CD4-positive, CD25-positive, alpha-beta regulatory T cell (primary cell): ENCODE data around the gene PRKAR1B. TPM values are rescaled to one million over a fixed set of nuclear protein-coding genes. Genes with fewer than 3 reads are reported as not detected.

Experiments
- ATAC-seq, 2 donors: fragments of 150-1000 bp; cut with Tn5 transposase; one replicate each; pipeline ENCODE4 v1.10.0; 2021; ENCODE audit warnings: low read depth in 2 of 2, moderate number of reproducible peaks in 2 of 2, moderate library complexity in 1 of 2
- DNase-seq, 3 donors: peaks; one replicate each; pipeline versions ENCODE4 v3.0.0 to v3.0.0-alpha.2; 2012 to 2022; ENCODE audit warnings: mixed read lengths in 1 of 3
- H3K27ac ChIP-seq: one replicate; pipeline ENCODE4 v1.7.0; 2013; ENCODE audit warnings: mild to moderate bottlenecking, low read length; ENCODE audit not compliant: insufficient read depth, poor library complexity, severe bottlenecking
- H3K27me3 ChIP-seq: one replicate; pipeline ENCODE4 v1.7.0; 2013; ENCODE audit warnings: low read length; ENCODE audit not compliant: control insufficient read depth, insufficient read depth
- H3K36me3 ChIP-seq: one replicate; pipeline ENCODE4 v1.7.0; 2013; ENCODE audit warnings: mild to moderate bottlenecking, low read length, moderate library complexity; ENCODE audit not compliant: control insufficient read depth, insufficient read depth
- H3K4me1 ChIP-seq: 2 replicates; pipeline ENCODE4 v1.7.0; 2013; ENCODE audit warnings: mild to moderate bottlenecking, low read length; ENCODE audit not compliant: insufficient read depth, control insufficient read depth, poor library complexity, severe bottlenecking
- H3K4me3 ChIP-seq: one replicate; pipeline ENCODE4 v1.7.0; 2013; ENCODE audit warnings: low read depth, mild to moderate bottlenecking, low read length, moderate library complexity
- H3K9me3 ChIP-seq, 2 experiments: 1 replicate in 1 of 2; 2 replicates in 1 of 2; pipeline ENCODE4 v1.7.0; 2013; ENCODE audit warnings: low read length in 2 of 2, mild to moderate bottlenecking in 1 of 2, moderate library complexity in 1 of 2; ENCODE audit not compliant: control insufficient read depth in 2 of 2
- H3K27ac Mint-ChIP-seq, 3 donors: one replicate each; pipeline ENCODE4 v1.8.0; 2020 to 2022; ENCODE audit warnings: mild to moderate bottlenecking in 3 of 3, mixed read lengths in 3 of 3, moderate library complexity in 2 of 3
- H3K27me3 Mint-ChIP-seq: one replicate; pipeline ENCODE4 v1.8.0; 2022; ENCODE audit warnings: mild to moderate bottlenecking, mixed read lengths
- H3K36me3 Mint-ChIP-seq: one replicate; pipeline ENCODE4 v1.8.0; 2020; ENCODE audit warnings: mixed read lengths
- H3K4me1 Mint-ChIP-seq, 4 donors: one replicate each; pipeline ENCODE4 v1.8.0; 2020 to 2022; ENCODE audit warnings: mixed read lengths in 4 of 4, mild to moderate bottlenecking in 1 of 4
- H3K4me3 Mint-ChIP-seq, 4 donors: one replicate each; pipeline ENCODE4 v1.8.0; 2020 to 2022; ENCODE audit warnings: mild to moderate bottlenecking in 4 of 4, mixed read lengths in 4 of 4, moderate library complexity in 3 of 4
- H3K9me3 Mint-ChIP-seq, 7 donors: one replicate each; pipeline ENCODE4 v1.8.0; 2020 to 2022; ENCODE audit warnings: mixed read lengths in 7 of 7, mild to moderate bottlenecking in 3 of 7, moderate library complexity in 2 of 7
- polyA plus RNA-seq, 4 donors: library from polyadenylated mRNA; unstranded; fragments of 300-500 nt; fragmentation: Illumina TruSeq; gene quantifications; one replicate each; pipeline ENCODE4 v1.2.3, GENCODE V29; 2021
- total RNA-seq: library from RNA; stranded (reverse); gene quantifications from one replicate; pipeline ENCODE4 v1.2.3, GENCODE V29; 2022

Gene PRKAR1B
- total and polyA plus RNA-seq, 5 donors from 2014 or later: 4.9 to 12.5 (median 6.8) TPM

DNA sequence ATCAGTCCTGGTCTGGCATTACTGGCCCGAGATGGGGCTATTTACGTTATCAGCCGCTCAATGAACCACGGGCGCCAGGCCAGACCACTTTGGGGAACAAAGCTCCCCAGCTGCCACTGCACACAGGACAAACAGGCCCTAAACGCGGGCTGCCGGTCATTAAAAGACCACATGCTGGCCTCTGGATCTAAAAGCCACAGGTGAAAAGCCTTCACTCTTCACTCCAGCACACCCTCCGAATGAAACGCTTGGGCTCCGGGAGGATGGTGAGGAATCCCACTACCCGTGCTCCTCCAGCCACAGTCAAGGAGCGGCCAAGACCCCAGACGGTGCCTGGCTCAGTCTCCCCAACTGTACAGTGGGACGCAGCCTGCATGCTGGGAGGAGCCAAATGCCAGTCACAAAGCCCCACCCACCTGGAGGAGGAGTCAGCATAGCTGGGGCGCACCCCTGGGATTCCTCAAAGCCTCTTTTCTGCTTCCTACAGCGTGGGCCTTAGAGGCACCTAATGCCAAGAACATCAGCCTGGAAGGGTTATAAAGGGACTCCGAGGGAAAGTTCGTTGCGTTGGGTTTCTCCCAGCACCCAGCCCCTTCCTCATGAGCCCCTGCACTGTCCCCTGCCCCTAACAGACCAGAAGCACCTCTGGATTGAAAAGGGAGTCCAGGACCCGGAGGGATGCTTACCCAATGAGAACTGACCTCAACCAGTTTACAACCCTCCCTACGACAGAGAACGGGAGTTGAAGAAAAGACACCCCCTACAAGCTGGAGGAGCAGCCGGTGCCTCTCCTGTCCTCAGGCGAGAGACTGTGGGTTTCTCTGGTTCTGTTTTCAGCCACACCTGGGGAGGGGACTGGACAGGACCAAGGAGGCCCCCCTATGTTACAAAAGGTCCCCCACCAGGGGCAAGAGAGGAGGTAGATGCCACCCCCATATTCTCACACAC lies 212.2 kb downstream of the PRKAR1B start:
- peak overlapping the region in 1 of 3 donors; percentile 48 for H3K27ac Mint-ChIP-seq
- H3K4me1 Mint-ChIP-seq: peaks cover 0 to 11% (median 0%) of the 10 kb centered on the region in 4 donors
- H3K27me3 Mint-ChIP-seq: peaks cover 20% of the 10 kb centered on the region

DNA sequence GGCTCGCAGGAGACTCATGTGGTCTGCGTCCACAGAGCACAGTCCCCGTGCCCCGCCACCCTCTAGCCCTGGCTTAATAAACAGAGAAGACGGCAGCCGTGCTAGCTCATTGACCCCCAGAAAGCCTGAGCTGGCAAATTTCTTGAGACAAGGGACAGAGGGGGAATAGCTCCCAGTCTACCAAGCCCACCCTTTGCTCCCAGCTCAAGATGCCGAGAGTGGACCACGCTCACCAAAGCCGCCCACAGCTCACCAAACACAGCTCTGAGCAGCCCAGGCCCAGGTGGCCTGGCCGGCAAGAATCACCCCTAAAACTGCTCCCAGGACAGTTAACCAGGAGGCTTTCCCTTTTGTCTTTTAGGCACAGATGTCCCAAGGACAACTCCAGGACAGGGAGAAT lies 212.8 kb downstream of the PRKAR1B start:
- DNase-seq: no peak
- peaks cover 20% of the 10 kb centered on the region for H3K27me3 Mint-ChIP-seq

More for the DNA sequence above, 212.2 kb downstream of the PRKAR1B start:
- H3K9me3 ChIP-seq: no peaks in the 10 kb centered on the region
- H3K9me3 Mint-ChIP-seq: no peaks in the 10 kb centered on the region
- H3K36me3 Mint-ChIP-seq: no peaks in the 10 kb centered on the region
- no peak overlapping the region for H3K4me3 ChIP-seq
- no peak for DNase-seq
- H3K4me3 Mint-ChIP-seq: peak overlapping the region; percentile 22 to 76 (median 41)
- no peaks in the 10 kb centered on the region for H3K27me3 ChIP-seq
- peaks cover 23% of the 10 kb centered on the region for H3K4me1 ChIP-seq
- no peak overlapping the region for H3K27ac ChIP-seq
- ATAC-seq: no peak
- no peaks in the 10 kb centered on the region for H3K36me3 ChIP-seq

DNA sequence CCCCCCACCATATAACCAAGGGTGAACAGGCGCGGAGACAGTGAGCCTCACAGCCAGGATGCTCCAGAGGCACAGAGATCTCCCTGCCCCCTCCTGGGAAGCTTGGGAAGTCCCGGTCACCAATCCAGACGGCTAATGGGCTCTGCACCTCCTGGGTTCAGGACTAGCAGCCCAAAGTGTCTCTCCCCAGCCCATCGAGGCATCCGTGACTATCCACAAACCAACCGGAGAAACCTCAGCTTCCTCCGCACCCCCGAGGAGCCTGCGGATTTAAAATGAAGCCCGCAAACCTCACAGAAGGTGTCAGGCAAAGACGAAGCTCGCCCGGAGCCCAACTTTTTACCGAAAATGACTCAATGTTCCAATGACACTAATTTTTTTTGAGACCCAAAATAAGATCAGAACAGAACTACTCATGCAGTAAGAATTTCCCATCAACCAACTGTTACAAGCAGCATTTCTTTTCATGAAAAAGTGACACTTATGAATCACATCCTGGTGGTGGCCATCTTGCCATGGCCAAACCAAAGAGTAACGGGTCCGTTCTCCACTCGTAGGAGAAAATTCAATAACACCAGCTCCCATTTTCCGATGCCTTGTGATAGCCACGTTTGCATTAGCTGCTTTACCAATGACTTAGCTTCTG lies 213.4 kb downstream of the PRKAR1B start:
- Histone ChIP-seq H3K4me3 (no peak overlapping the region), H3K4me1 (peaks cover 16% of the 10 kb centered on the region), H3K9me3 (no peaks in the 10 kb centered on the region), H3K27ac (no peak overlapping the region), H3K36me3 (no peaks in the 10 kb centered on the region), H3K27me3 (no peaks in the 10 kb centered on the region)
- Mint-ChIP-seq H3K36me3 (no peaks in the 10 kb centered on the region), H3K27me3 (peaks cover 20% of the 10 kb centered on the region), H3K27ac (no peak overlapping the region), H3K4me1 (peaks cover 0 to 10% (median 0%) of the 10 kb centered on the region in 4 donors), H3K4me3 (no peak overlapping the region), H3K9me3 (no peaks in the 10 kb centered on the region)
- no peak for DNase-seq
- ATAC-seq: no peak

More for the DNA sequence above, 212.8 kb downstream of the PRKAR1B start:
- Mint-ChIP-seq H3K36me3 (no peaks in the 10 kb centered on the region), H3K4me3 (peak overlapping the region in 1 of 4 donors; percentile 76), H3K4me1 (peaks cover 0 to 11% (median 0%) of the 10 kb centered on the region in 4 donors), H3K9me3 (no peaks in the 10 kb centered on the region), H3K27ac (no peak overlapping the region)
- peaks cover 22% of the 10 kb centered on the region for H3K4me1 ChIP-seq
- no peaks in the 10 kb centered on the region for H3K27me3 ChIP-seq
- no peak overlapping the region for H3K4me3 ChIP-seq
- no peak overlapping the region for H3K27ac ChIP-seq
- no peaks in the 10 kb centered on the region for H3K36me3 ChIP-seq
- H3K9me3 ChIP-seq: no peaks in the 10 kb centered on the region
- ATAC-seq: no peak

DNA sequence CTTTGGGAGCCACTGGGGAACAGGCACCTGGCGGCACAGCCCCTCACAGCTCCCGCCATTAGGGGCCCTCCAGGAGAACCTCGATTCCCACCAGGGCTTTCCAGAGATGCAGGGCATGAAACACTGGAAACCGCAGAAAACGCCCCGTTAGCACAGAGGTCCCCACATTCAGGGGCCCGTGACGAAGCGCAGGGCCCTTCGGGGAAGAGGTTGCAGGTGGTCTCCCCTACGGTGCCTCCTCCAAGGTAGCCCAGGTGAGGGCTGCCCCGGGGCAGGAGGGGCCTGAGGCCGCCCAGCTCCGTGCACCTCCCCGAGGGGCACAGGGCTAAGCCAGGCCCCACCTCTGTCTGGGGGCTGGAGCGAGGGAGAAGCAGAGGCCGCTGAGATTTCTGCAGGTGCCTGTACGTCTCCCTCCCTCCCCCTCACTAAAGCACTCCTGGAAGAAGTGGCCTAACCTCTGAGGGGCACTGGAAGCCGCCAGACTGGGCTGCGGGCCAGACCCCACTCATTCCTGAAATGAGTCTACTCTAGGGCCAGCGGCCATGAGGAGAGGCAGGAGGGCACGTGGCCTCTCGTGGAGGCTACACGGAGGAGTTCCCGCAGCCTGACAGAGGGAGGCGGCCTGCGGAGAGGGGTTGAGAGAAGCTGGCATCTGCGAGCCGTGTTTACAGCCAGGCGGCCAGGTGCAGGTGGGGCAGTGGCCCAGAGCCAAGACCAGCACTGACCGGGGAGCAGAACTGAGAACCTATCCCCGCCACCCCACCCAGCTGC lies 214.4 kb downstream of the PRKAR1B start:
- no peaks in the 10 kb centered on the region for H3K9me3 ChIP-seq
- Mint-ChIP-seq H3K4me3 (no peak overlapping the region), H3K4me1 (peaks cover 0 to 5% (median 0%) of the 10 kb centered on the region in 4 donors), H3K36me3 (no peaks in the 10 kb centered on the region), H3K27me3 (peaks cover 17% of the 10 kb centered on the region), H3K9me3 (no peaks in the 10 kb centered on the region), H3K27ac (no peak overlapping the region)
- H3K27me3 ChIP-seq: no peaks in the 10 kb centered on the region
- H3K4me1 ChIP-seq: peaks cover 7% of the 10 kb centered on the region
- no peak overlapping the region for H3K27ac ChIP-seq
- no peak for ATAC-seq
- DNase-seq: no peak
- H3K36me3 ChIP-seq: no peaks in the 10 kb centered on the region
- no peak overlapping the region for H3K4me3 ChIP-seq

DNA sequence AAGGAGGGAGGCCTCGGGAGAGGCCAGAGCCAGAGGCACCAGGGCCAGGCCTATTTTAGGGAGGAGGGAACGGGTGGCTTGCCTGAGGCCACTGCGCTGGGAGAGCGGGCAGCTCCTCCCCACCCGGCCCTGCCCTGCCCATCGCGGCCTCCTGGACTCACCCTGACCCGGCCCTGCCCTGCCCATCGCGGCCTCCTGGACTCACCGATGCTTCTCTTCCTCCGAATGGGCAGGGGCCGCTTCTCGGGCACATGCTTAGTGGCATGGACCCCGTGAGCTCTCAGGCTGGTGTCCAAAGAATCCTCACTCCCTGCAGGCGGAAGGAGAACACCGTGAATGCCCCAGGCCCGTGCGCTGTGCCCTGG lies 215.0 kb downstream of the PRKAR1B start:
- Histone ChIP-seq H3K27me3 (no peaks in the 10 kb centered on the region), H3K4me1 (peaks cover 2% of the 10 kb centered on the region), H3K27ac (no peak overlapping the region), H3K9me3 (no peaks in the 10 kb centered on the region), H3K4me3 (no peak overlapping the region), H3K36me3 (no peaks in the 10 kb centered on the region)
- DNase-seq (no peak), ATAC-seq (no peak)
- peaks cover 14% of the 10 kb centered on the region for H3K27me3 Mint-ChIP-seq
- no peak overlapping the region for H3K27ac Mint-ChIP-seq
- no peaks in the 10 kb centered on the region for H3K36me3 Mint-ChIP-seq
- no peaks in the 10 kb centered on the region for H3K9me3 Mint-ChIP-seq
- no peak overlapping the region for H3K4me3 Mint-ChIP-seq
- peaks cover 0 to 3% (median 0%) of the 10 kb centered on the region in 4 donors for H3K4me1 Mint-ChIP-seq

DNA sequence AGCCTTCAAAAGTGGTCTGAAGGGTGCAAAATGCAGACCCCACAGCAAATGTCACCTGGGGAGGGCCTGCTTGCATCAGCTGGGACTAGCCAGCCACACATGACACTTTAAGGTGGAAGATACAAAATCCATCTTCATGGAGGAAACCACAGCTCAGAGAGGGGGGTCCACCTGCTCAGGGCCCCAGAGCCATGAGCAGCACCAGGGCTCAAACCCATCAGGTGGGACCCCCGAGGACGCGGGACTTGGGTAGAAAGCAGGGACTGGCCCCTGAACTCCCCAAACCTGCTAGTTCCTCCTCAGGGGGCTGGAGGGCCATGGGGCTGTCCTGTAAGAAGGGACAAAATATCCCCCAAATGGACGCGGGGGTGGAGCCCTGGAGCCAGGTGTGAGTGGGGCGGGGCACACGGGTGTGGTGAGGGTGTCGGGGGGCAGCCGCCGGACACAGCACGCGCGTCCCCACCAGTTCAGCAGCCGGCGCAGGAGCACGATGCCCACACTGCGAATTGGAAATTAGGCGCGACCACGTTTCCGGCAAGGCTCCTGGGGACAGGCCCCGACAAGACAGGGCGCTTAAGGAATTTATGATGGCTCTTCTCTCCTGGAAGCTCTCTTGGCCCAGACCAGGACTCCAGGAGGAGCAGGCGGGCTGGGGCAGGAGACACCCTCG lies 215.5 kb downstream of the PRKAR1B start:
- no peaks in the 10 kb centered on the region for H3K36me3 ChIP-seq
- peaks cover 0 to 3% (median 0%) of the 10 kb centered on the region in 4 donors for H3K4me1 Mint-ChIP-seq
- no peaks in the 10 kb centered on the region for H3K27me3 ChIP-seq
- peaks cover 14% of the 10 kb centered on the region for H3K27me3 Mint-ChIP-seq
- H3K27ac ChIP-seq: no peak overlapping the region
- no peak overlapping the region for H3K27ac Mint-ChIP-seq
- DNase-seq: no peak
- no peaks in the 10 kb centered on the region for H3K36me3 Mint-ChIP-seq
- no peaks in the 10 kb centered on the region for H3K9me3 Mint-ChIP-seq
- no peak overlapping the region for H3K4me3 Mint-ChIP-seq
- H3K4me1 ChIP-seq: no peaks in the 10 kb centered on the region
- no peak overlapping the region for H3K4me3 ChIP-seq
- ATAC-seq: no peak
- H3K9me3 ChIP-seq: no peaks in the 10 kb centered on the region

DNA sequence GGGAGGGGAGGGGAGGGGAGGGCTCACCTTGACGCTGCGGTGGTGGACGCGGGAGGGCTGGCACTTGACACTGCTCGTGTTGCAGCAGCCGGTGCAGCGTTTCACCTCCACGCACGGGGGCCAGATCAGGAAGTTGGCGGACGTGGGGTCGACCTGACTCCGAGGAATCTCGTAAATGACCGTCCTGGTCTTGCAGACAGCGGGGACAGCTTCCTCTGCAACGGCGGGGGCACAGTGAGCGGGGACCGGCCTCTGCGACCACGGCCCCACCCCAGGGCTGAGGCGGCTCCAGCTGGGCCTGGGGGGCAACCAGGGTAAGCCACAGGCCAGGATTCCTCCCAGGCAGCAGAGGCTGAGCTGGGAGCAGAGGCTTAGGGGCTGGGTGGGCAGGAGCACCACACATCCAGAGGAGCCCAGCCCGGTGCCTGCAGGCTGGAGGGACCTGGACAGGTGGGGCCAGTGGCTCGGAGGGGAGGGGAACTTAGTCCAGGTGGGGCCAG lies 216.2 kb downstream of the PRKAR1B start:
- H3K4me3 ChIP-seq: no peak overlapping the region
- Mint-ChIP-seq H3K27ac (no peak overlapping the region), H3K27me3 (peaks cover 9% of the 10 kb centered on the region), H3K4me1 (no peaks in the 10 kb centered on the region), H3K36me3 (no peaks in the 10 kb centered on the region), H3K4me3 (no peak overlapping the region), H3K9me3 (no peaks in the 10 kb centered on the region)
- no peaks in the 10 kb centered on the region for H3K27me3 ChIP-seq
- no peaks in the 10 kb centered on the region for H3K9me3 ChIP-seq
- DNase-seq: no peak
- H3K4me1 ChIP-seq: no peaks in the 10 kb centered on the region
- H3K36me3 ChIP-seq: no peaks in the 10 kb centered on the region
- ATAC-seq: no peak
- H3K27ac ChIP-seq: no peak overlapping the region
